ENCODE data around the gene RABGAP1L.
"Not testable (repeated sequence)": the region's sequence is repeated elsewhere in the genome, so short reads cannot be mapped to it uniquely, and the experiment has no call there.

RABGAP1L gene

GRCh38 chr1:174877208-174877673, 717.9 kb downstream of the RABGAP1L start:
- DNase-seq (ENCODE audit: low read depth): no peak

- DNase-seq (ENCODE audit: low read depth): no peak
These were observed 720.9 kb downstream of the RABGAP1L start for GRCh38 chr1:174880171-174880570.

- peak; percentile 24 for DNase-seq (ENCODE audit: low read depth)
These were observed 724.1 kb downstream of the RABGAP1L start for GRCh38 chr1:174883409-174883808.

GRCh38 chr1:174884038-174884437, 724.7 kb downstream of the RABGAP1L start:
- DNase-seq (ENCODE audit: low read depth): no peak

GRCh38 chr1:174884566-174884965, 725.2 kb downstream of the RABGAP1L start:
- no peak for DNase-seq (ENCODE audit: low read depth)

GRCh38 chr1:174890024-174890423, 730.7 kb downstream of the RABGAP1L start:
- no peak for DNase-seq (ENCODE audit: low read depth)

- no peak for DNase-seq (ENCODE audit: low read depth)
These were observed 732.7 kb downstream of the RABGAP1L start for GRCh38 chr1:174892016-174892415.

GRCh38 chr1:174894117-174894762, 734.9 kb downstream of the RABGAP1L start:
- no peak for DNase-seq (ENCODE audit: low read depth)

GRCh38 chr1:174895610-174896009, 736.3 kb downstream of the RABGAP1L start:
- DNase-seq (ENCODE audit: low read depth): not testable (repeated sequence)

GRCh38 chr1:174898102-174898797, 738.9 kb downstream of the RABGAP1L start:
- no peak for DNase-seq (ENCODE audit: low read depth)

GRCh38 chr1:174900317-174900716, 741.0 kb downstream of the RABGAP1L start:
- no peak for DNase-seq (ENCODE audit: low read depth)

- DNase-seq (ENCODE audit: low read depth): no peak
These were observed 743.3 kb downstream of the RABGAP1L start for GRCh38 chr1:174902531-174903099.

- no peak for DNase-seq (ENCODE audit: low read depth)
These were observed 752.3 kb downstream of the RABGAP1L start for GRCh38 chr1:174911606-174912005.

GRCh38 chr1:174912264-174912663, 752.9 kb downstream of the RABGAP1L start:
- DNase-seq (ENCODE audit: low read depth): no peak

GRCh38 chr1:174913225-174913903, 754.0 kb downstream of the RABGAP1L start:
- no peak for DNase-seq (ENCODE audit: low read depth)

GRCh38 chr1:174914991-174915390, 755.7 kb downstream of the RABGAP1L start:
- DNase-seq (ENCODE audit: low read depth): no peak

GRCh38 chr1:174916846-174917245, 757.5 kb downstream of the RABGAP1L start:
- no peak for DNase-seq (ENCODE audit: low read depth)

GRCh38 chr1:174920093-174920492, 760.8 kb downstream of the RABGAP1L start:
- no peak for DNase-seq (ENCODE audit: low read depth)

GRCh38 chr1:174922121-174922520, 762.8 kb downstream of the RABGAP1L start:
- no peak for DNase-seq (ENCODE audit: low read depth)

- no peak for DNase-seq (ENCODE audit: low read depth)
These were observed 764.5 kb downstream of the RABGAP1L start for GRCh38 chr1:174923820-174924219.

- no peak for DNase-seq (ENCODE audit: low read depth)
These were observed 769.2 kb downstream of the RABGAP1L start for GRCh38 chr1:174928541-174928940.

GRCh38 chr1:174931214-174931613, 771.9 kb downstream of the RABGAP1L start:
- DNase-seq (ENCODE audit: low read depth): no peak

- no peak for DNase-seq (ENCODE audit: low read depth)
These were observed 773.3 kb downstream of the RABGAP1L start for GRCh38 chr1:174932587-174932986.

Measured in fibroblast of gingiva (primary cell).